OCI-LY7 (cell line): Measurements from ENCODE around the gene MAN1B1.

ENCODE experiments used
- CTCF ChIP-seq: fragments of 200-600 bp; sonication (generic); conservative IDR thresholded peaks from 2 replicates; pipeline ENCODE4 v1.5.1; 2014; ENCODE audit warnings: mild to moderate bottlenecking, antibody characterized with exemption, low read length, moderate library complexity, mixed read lengths
- EZH2phosphoT487 ChIP-seq: fragments of 200-600 bp; sonication (generic); IDR thresholded peaks from 2 replicates; pipeline ENCODE4 v1.6.1; 2018; ENCODE audit warnings: low read depth, borderline replicate concordance, mild to moderate bottlenecking, mixed run types, antibody characterized with exemption, low read length, moderate library complexity, mixed read lengths

- TF ChIP-seq CTCF (no peak), EZH2phosphoT487 (no peak)
These were observed 7.4 kb upstream of the MAN1B1 start for GRCh38 chr9:137079401-137079787.
